ENCODE measurements around the gene ARHGEF18.

DNA sequence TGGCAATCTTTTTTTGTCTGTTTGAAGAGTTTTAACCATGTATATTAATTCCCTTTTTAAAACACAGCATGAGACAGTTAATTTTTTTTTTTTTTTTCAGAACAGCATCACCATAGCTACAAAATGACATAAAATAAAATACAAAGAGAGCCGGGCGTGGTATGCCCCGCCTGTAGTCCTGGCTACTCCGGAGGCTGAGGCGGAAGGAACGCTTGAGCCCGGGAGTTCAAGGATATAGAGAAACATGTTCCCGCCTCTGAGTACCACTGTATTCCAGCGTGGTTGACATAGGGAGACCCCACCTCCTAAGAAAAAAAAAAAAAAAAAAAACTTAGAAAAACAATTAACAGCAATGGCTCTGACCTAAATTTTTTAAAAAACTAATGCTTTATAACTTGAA lies 44.5 kb upstream of the ARHGEF18 start:
- TF ChIP-seq, protein P1, sequence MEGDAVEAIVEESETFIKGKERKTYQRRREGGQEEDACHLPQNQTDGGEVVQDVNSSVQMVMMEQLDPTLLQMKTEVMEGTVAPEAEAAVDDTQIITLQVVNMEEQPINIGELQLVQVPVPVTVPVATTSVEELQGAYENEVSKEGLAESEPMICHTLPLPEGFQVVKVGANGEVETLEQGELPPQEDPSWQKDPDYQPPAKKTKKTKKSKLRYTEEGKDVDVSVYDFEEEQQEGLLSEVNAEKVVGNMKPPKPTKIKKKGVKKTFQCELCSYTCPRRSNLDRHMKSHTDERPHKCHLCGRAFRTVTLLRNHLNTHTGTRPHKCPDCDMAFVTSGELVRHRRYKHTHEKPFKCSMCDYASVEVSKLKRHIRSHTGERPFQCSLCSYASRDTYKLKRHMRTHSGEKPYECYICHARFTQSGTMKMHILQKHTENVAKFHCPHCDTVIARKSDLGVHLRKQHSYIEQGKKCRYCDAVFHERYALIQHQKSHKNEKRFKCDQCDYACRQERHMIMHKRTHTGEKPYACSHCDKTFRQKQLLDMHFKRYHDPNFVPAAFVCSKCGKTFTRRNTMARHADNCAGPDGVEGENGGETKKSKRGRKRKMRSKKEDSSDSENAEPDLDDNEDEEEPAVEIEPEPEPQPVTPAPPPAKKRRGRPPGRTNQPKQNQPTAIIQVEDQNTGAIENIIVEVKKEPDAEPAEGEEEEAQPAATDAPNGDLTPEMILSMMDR (IDR thresholded peaks at IDR 0.05; ENCODE audit: insufficient read depth, low read depth, low read length) = no peak
- no peak for TF ChIP-seq EZH2 (IDR thresholded peaks at IDR 0.05; ENCODE audit: insufficient read depth, low read length)
